HEK293 (cell line): ENCODE results near the gene EVC.

Experiments used
- CTCF ChIA-PET: fragments of 350-600 bp; formaldehyde crosslinking; extraction: SDS; loops from one replicate; lab custom pipeline; 2021; ENCODE audit warnings: antibody characterized with exemption; lab: Yijun Ruan, JAX
- POLR2A ChIA-PET: fragments of 300-600 bp; formaldehyde crosslinking; extraction: SDS; loops from one replicate; lab custom pipeline; 2020; ENCODE audit warnings: antibody characterized with exemption, inconsistent platforms; lab: Yijun Ruan, JAX
- H3K27ac ChIP-seq: fragments of 200-500 bp; sonication (Bioruptor generic); 2 replicates; pipeline ENCODE4 v1.5.1; 2014; ENCODE audit warnings: low read depth, low read length, control low read depth, inconsistent platforms; ENCODE audit errors: extremely low read depth
- H3K36me3 ChIP-seq, 2 experiments: fragments of 200-500 bp in 1 of 2; sonication (Bioruptor generic) in 1 of 2; 1 replicate in 1 of 2; 2 replicates in 1 of 2; pipeline ENCODE4 v1.5.1; 2014 to 2017; ENCODE audit warnings: inconsistent platforms in 2 of 2, low read length in 2 of 2; ENCODE audit not compliant: control insufficient read depth in 2 of 2, insufficient read depth in 1 of 2
- H3K4me1 ChIP-seq: fragments of 200-500 bp; sonication (Bioruptor generic); 2 replicates; pipeline ENCODE4 v1.5.1; 2014; ENCODE audit warnings: mild to moderate bottlenecking, low read length, inconsistent platforms; ENCODE audit not compliant: control insufficient read depth, insufficient read depth
- H3K4me3 ChIP-seq: 2 replicates; pipeline ENCODE4 v1.5.1; 2011; ENCODE audit warnings: low read depth, mild to moderate bottlenecking, control low read depth, low read length, moderate library complexity
- H3K9me3 ChIP-seq: fragments of 200-500 bp; sonication (Bioruptor generic); 2 replicates; pipeline ENCODE4 v1.5.1; 2014; ENCODE audit warnings: low read depth, low read length, inconsistent platforms; ENCODE audit not compliant: control insufficient read depth, insufficient read depth
- BCL11A ChIP-seq: fragments of 450-650 bp; formaldehyde crosslinking; IDR thresholded peaks from 2 replicates; pipeline ENCODE4 v1.5.1; 2016; ENCODE audit warnings: low read depth, missing biosample characterization, missing genetic modification characterization
- CTCF ChIP-seq: fragments of 450-650 bp; formaldehyde crosslinking; IDR thresholded peaks from 2 replicates; pipeline ENCODE4 v1.5.1; 2016; ENCODE audit warnings: missing biosample characterization, missing genetic modification characterization
- KLF10 ChIP-seq: fragments of 450-650 bp; IDR thresholded peaks from 2 replicates; pipeline ENCODE4 v1.5.1; 2018; ENCODE audit warnings: missing biosample characterization, mild to moderate bottlenecking, missing genetic modification characterization
- KLF9 ChIP-seq: fragments of 450-650 bp; formaldehyde crosslinking; IDR thresholded peaks from 2 replicates; pipeline ENCODE4 v1.5.1; 2016; ENCODE audit warnings: missing biosample characterization, missing genetic modification characterization, low read depth
- PRDM6 ChIP-seq: fragments of 450-650 bp; formaldehyde crosslinking; IDR thresholded peaks from 2 replicates; pipeline ENCODE4 v1.5.1; 2017; ENCODE audit warnings: missing biosample characterization, missing genetic modification characterization
- SALL2 ChIP-seq: fragments of 450-650 bp; formaldehyde crosslinking; IDR thresholded peaks from 2 replicates; pipeline ENCODE4 v1.5.0; 2017; ENCODE audit warnings: missing biosample characterization, mild to moderate bottlenecking, missing genetic modification characterization, borderline replicate concordance
- ZBTB20 ChIP-seq: fragments of 450-650 bp; formaldehyde crosslinking; IDR thresholded peaks from 2 replicates; pipeline ENCODE4 v1.5.1; 2016; ENCODE audit warnings: missing biosample characterization, missing genetic modification characterization
- ZFP69B ChIP-seq: fragments of 450-650 bp; formaldehyde crosslinking; IDR thresholded peaks from 2 replicates; pipeline ENCODE4 v1.5.1; 2016; ENCODE audit warnings: missing biosample characterization, missing genetic modification characterization
- ZNF138 ChIP-seq: fragments of 450-650 bp; formaldehyde crosslinking; IDR thresholded peaks from 2 replicates; pipeline ENCODE4 v1.5.1; 2016; ENCODE audit warnings: missing biosample characterization, missing genetic modification characterization, borderline replicate concordance
- ZNF146 ChIP-seq: fragments of 450-650 bp; formaldehyde crosslinking; IDR thresholded peaks from 2 replicates; pipeline ENCODE4 v1.5.1; 2016; ENCODE audit warnings: missing biosample characterization, missing genetic modification characterization
- ZNF280C ChIP-seq: fragments of 450-650 bp; formaldehyde crosslinking; IDR thresholded peaks from 2 replicates; pipeline ENCODE4 v1.5.1; 2016; ENCODE audit warnings: missing biosample characterization, missing genetic modification characterization
- ZNF302 ChIP-seq: fragments of 450-650 bp; formaldehyde crosslinking; IDR thresholded peaks from 2 replicates; pipeline ENCODE4 v1.5.1; 2016; ENCODE audit warnings: missing biosample characterization, missing genetic modification characterization, low read depth
- ZNF324 ChIP-seq: fragments of 450-650 bp; formaldehyde crosslinking; IDR thresholded peaks from 2 replicates; pipeline ENCODE4 v1.5.1; 2016; ENCODE audit warnings: missing biosample characterization, missing genetic modification characterization
- ZNF362 ChIP-seq: fragments of 450-650 bp; formaldehyde crosslinking; IDR thresholded peaks from 2 replicates; pipeline ENCODE4 v1.5.1; 2016; ENCODE audit warnings: missing biosample characterization, missing genetic modification characterization
- ZNF416 ChIP-seq: fragments of 450-650 bp; formaldehyde crosslinking; IDR thresholded peaks from 2 replicates; pipeline ENCODE4 v1.5.1; 2016; ENCODE audit warnings: missing biosample characterization, missing genetic modification characterization
- ZNF521 ChIP-seq: fragments of 450-650 bp; formaldehyde crosslinking; IDR thresholded peaks from 2 replicates; pipeline ENCODE4 v1.5.1; 2017; ENCODE audit warnings: missing biosample characterization, mild to moderate bottlenecking, missing genetic modification characterization
- ZNF654 ChIP-seq: fragments of 450-650 bp; formaldehyde crosslinking; IDR thresholded peaks from 2 replicates; pipeline ENCODE4 v1.5.1; 2016; ENCODE audit warnings: low read depth, missing biosample characterization, missing genetic modification characterization
- ZNF664 ChIP-seq: fragments of 450-650 bp; formaldehyde crosslinking; IDR thresholded peaks from 2 replicates; pipeline ENCODE4 v1.5.1; 2016; ENCODE audit warnings: missing biosample characterization, missing genetic modification characterization
- ZNF777 ChIP-seq: fragments of 450-650 bp; formaldehyde crosslinking; IDR thresholded peaks from 2 replicates; pipeline ENCODE4 v1.5.1; 2017; ENCODE audit warnings: missing biosample characterization, missing genetic modification characterization, borderline replicate concordance
- ZSCAN5A ChIP-seq: fragments of 450-650 bp; formaldehyde crosslinking; IDR thresholded peaks from 2 replicates; pipeline ENCODE4 v1.5.1; 2016; ENCODE audit warnings: missing biosample characterization, missing genetic modification characterization
- TF ChIP-seq, protein P1 (sequence below): fragments of 450-650 bp; IDR thresholded peaks from 2 replicates; pipeline ENCODE4 v1.5.1; 2018; ENCODE audit warnings: missing biosample characterization, mild to moderate bottlenecking, missing genetic modification characterization

Gene EVC

DNA sequence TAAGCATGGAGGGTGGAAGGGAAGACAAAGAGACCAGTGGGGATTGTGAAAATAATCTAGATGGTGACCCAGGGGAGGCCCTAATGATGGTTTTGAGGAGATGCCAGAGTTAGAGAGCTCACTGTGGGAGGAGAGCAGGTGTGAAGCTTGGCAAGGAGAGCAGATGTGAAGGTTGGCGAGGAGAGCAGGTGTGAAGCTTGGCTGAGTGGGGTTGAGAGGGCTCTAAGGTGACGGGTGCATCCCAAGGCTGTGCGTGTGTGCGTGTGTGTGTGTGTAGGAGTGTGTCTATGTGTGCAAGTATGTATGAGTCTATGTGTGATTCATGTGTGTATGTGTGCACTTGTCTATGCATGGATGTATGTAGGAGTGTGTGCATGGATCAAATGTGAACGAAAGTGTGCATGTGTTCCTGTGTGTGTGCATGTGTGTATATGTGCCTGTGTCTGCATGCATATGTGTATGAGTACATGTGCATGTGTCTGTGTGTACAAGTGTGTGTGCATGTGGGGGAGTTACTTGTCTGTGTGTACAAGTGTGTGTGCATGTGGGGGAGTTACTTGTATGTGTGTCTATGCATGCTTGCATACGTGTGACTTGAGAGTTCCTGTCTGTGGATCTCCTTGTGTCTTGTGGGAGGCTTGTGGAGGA lies 72.0 kb downstream of the EVC start:
- Histone ChIP-seq H3K9me3 (no peaks in the 10 kb centered on the region), H3K36me3 (peaks cover 0 to 43% of the 10 kb centered on the region in 2 experiments; a peak in 1 of 3 replicates), H3K4me3 (no peak overlapping the region), H3K4me1 (no peaks in the 10 kb centered on the region), H3K27ac (no peak overlapping the region)
- no peak for TF ChIP-seq ZNF664
- TF ChIP-seq ZBTB20 (tag by site-specific recombination): no peak
- TF ChIP-seq BCL11A (tag by site-specific recombination): no peak
- TF ChIP-seq ZNF521 (tag by site-specific recombination): no peak
- TF ChIP-seq ZNF280C: no peak
- TF ChIP-seq ZNF654 (tag by site-specific recombination): no peak
- no peak for TF ChIP-seq ZNF146 (tag by site-specific recombination)
- POLR2A ChIA-PET: no interaction called here
- CTCF ChIA-PET: no interaction called here

GRCh38 chr4:5783486-5783885 lies 72.5 kb downstream of the EVC start:
- Histone ChIP-seq H3K4me1 (no peaks in the 10 kb centered on the region), H3K36me3 (peaks cover 0 to 49% of the 10 kb centered on the region in 2 experiments; a peak in 1 of 3 replicates), H3K9me3 (no peaks in the 10 kb centered on the region), H3K27ac (no peak overlapping the region), H3K4me3 (no peak overlapping the region)
- TF ChIP-seq ZNF324 (tag by site-specific recombination) (no peak), ZSCAN5A (tag by site-specific recombination) (no peak), PRDM6 (no peak), BCL11A (tag by site-specific recombination) (no peak)
- CTCF ChIA-PET: interaction anchor here (0.7 kb wide), 1 partner anchor 29 kb away, joined by 3 read pairs; no protein-coding TSS in a partner anchor
- POLR2A ChIA-PET: no interaction called here

- CTCF ChIA-PET: interaction anchor here (0.7 kb wide), 1 partner anchor 29 kb away, joined by 3 read pairs; no protein-coding TSS in a partner anchor
- H3K9me3 ChIP-seq: no peaks in the 10 kb centered on the region
- peaks cover 0 to 54% of the 10 kb centered on the region in 2 experiments; a peak in 1 of 3 replicates for H3K36me3 ChIP-seq
- H3K4me3 ChIP-seq: no peak overlapping the region
- POLR2A ChIA-PET: no interaction called here
- H3K4me1 ChIP-seq: no peaks in the 10 kb centered on the region
- H3K27ac ChIP-seq: no peak overlapping the region
- TF ChIP-seq KLF9 (tag by site-specific recombination) (no peak), KLF10 (tag by site-specific recombination) (no peak), CTCF (tag by site-specific recombination) (no peak), ZNF138 (tag by site-specific recombination) (no peak), ZNF416 (no peak), ZFP69B (tag by site-specific recombination) (no peak), ZNF302 (no peak), ZNF777 (tag by site-specific recombination) (no peak), ZNF362 (tag by site-specific recombination) (no peak), SALL2 (tag by site-specific recombination) (no peak), BCL11A (tag by site-specific recombination) (no peak)
- TF ChIP-seq, protein P1, sequence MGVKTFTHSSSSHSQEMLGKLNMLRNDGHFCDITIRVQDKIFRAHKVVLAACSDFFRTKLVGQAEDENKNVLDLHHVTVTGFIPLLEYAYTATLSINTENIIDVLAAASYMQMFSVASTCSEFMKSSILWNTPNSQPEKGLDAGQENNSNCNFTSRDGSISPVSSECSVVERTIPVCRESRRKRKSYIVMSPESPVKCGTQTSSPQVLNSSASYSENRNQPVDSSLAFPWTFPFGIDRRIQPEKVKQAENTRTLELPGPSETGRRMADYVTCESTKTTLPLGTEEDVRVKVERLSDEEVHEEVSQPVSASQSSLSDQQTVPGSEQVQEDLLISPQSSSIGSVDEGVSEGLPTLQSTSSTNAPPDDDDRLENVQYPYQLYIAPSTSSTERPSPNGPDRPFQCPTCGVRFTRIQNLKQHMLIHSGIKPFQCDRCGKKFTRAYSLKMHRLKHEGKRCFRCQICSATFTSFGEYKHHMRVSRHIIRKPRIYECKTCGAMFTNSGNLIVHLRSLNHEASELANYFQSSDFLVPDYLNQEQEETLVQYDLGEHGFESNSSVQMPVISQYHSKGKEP: no peak
These were observed 73.0 kb downstream of the EVC start for GRCh38 chr4:5784021-5784420.
